CD14-positive monocyte (primary cell): Measurements from ENCODE around the gene UGT1A3. TPM values are rescaled to one million over a fixed set of nuclear protein-coding genes. Genes with fewer than 3 reads are reported as not detected.

ENCODE experiments used
- DNase-seq, 3 donors: peaks; one replicate each; pipeline ENCODE4 v3.0.0-alpha.2; 2011 to 2022
- H2AFZ ChIP-seq: 2 replicates; pipeline ENCODE4 v1.6.0; 2012; ENCODE audit warnings: mild to moderate bottlenecking, low read depth, low read length, inconsistent platforms; ENCODE audit not compliant: insufficient read depth, poor library complexity, severe bottlenecking
- H3K27ac ChIP-seq, 2 donors: 1 replicate in 1 of 2; 2 replicates in 1 of 2; pipeline ENCODE4 v1.5.1; 2012 to 2013; ENCODE audit warnings: low read length in 2 of 2, control low read depth in 1 of 2, inconsistent platforms in 1 of 2, low read depth in 1 of 2, mild to moderate bottlenecking in 1 of 2
- H3K27me3 ChIP-seq, 2 donors: one replicate each; pipeline versions ENCODE4 v1.6.0 to v1.6.1; 2011 to 2013; ENCODE audit warnings: low read length in 2 of 2; ENCODE audit not compliant: control insufficient read depth in 2 of 2, insufficient read depth in 2 of 2
- H3K36me3 ChIP-seq, 2 donors: replicated peaks in 1 of 2; 1 replicate in 1 of 2; 2 replicates in 1 of 2; pipeline versions ENCODE4 v1.5.1 to v1.6.1; 2012 to 2013; ENCODE audit warnings: low read length in 2 of 2, control low read depth in 1 of 2, inconsistent platforms in 1 of 2, mild to moderate bottlenecking in 1 of 2; ENCODE audit not compliant: insufficient read depth in 2 of 2, control insufficient read depth in 1 of 2
- H3K4me1 ChIP-seq, 2 donors: 1 replicate in 1 of 2; 2 replicates in 1 of 2; pipeline versions ENCODE4 v1.5.1 to v1.6.1; 2012 to 2013; ENCODE audit warnings: low read length in 2 of 2, control low read depth in 1 of 2, inconsistent platforms in 1 of 2, mild to moderate bottlenecking in 1 of 2, moderate library complexity in 1 of 2; ENCODE audit not compliant: insufficient read depth in 2 of 2, control insufficient read depth in 1 of 2
- H3K4me2 ChIP-seq: replicated peaks from 2 replicates; pipeline ENCODE3; 2012; ENCODE audit warnings: low read length, moderate library complexity, mild to moderate bottlenecking; ENCODE audit not compliant: poor library complexity, severe bottlenecking; ENCODE audit errors: extremely low read depth
- H3K4me3 ChIP-seq, 3 experiments: fragments of 200-600 bp in 1 of 3; sonication (generic) in 1 of 3; replicated peaks in 1 of 3; 1 replicate in 2 of 3; 2 replicates in 1 of 3; pipeline ENCODE4 v1.5.1; 2011 to 2013; ENCODE audit warnings: low read length in 3 of 3, mild to moderate bottlenecking in 3 of 3, control low read depth in 2 of 3, low read depth in 2 of 3, inconsistent platforms in 1 of 3, moderate library complexity in 1 of 3
- H3K79me2 ChIP-seq: 2 replicates; pipeline ENCODE4 v1.6.0; 2012; ENCODE audit warnings: mild to moderate bottlenecking, control low read depth, inconsistent platforms, low read length, moderate library complexity; ENCODE audit not compliant: insufficient read depth
- H3K9ac ChIP-seq: 2 replicates; pipeline ENCODE4 v1.6.0; 2017; ENCODE audit warnings: low read length, mild to moderate bottlenecking; ENCODE audit not compliant: insufficient read depth, poor library complexity, severe bottlenecking
- H3K9me3 ChIP-seq, 2 donors: replicated peaks in 1 of 2; 1 replicate in 1 of 2; 2 replicates in 1 of 2; pipeline versions ENCODE4 v1.5.1 to v1.6.1; 2012 to 2013; ENCODE audit warnings: low read length in 2 of 2, control low read depth in 1 of 2; ENCODE audit not compliant: control insufficient read depth in 1 of 2, insufficient read depth in 1 of 2
- H4K20me1 ChIP-seq: 2 replicates; pipeline ENCODE4 v1.6.0; 2012; ENCODE audit warnings: mild to moderate bottlenecking, low read length, control low read depth, moderate library complexity; ENCODE audit not compliant: insufficient read depth
- H3K27ac Mint-ChIP-seq, 7 donors: one replicate each; pipeline ENCODE4 v1.8.0; 2020; ENCODE audit warnings: mild to moderate bottlenecking in 7 of 7, mixed read lengths in 7 of 7, moderate library complexity in 6 of 7, inconsistent platforms in 2 of 7
- H3K27me3 Mint-ChIP-seq, 3 donors: one replicate each; pipeline ENCODE4 v1.8.0; 2021 to 2022; ENCODE audit warnings: low read depth in 3 of 3, mild to moderate bottlenecking in 3 of 3, mixed read lengths in 3 of 3, moderate library complexity in 3 of 3, inconsistent platforms in 1 of 3
- H3K36me3 Mint-ChIP-seq, 2 donors: one replicate each; pipeline ENCODE4 v1.8.0; 2020; ENCODE audit warnings: mixed read lengths in 2 of 2, inconsistent platforms in 1 of 2, mild to moderate bottlenecking in 1 of 2
- H3K4me1 Mint-ChIP-seq: one replicate; pipeline ENCODE4 v1.8.0; 2020; ENCODE audit warnings: mild to moderate bottlenecking, mixed read lengths
- H3K4me3 Mint-ChIP-seq, 2 donors: one replicate each; pipeline ENCODE4 v1.8.0; 2020; ENCODE audit warnings: mild to moderate bottlenecking in 2 of 2, mixed read lengths in 2 of 2, moderate library complexity in 1 of 2
- H3K9me3 Mint-ChIP-seq, 7 donors: one replicate each; pipeline ENCODE4 v1.8.0; 2020 to 2022; ENCODE audit warnings: mixed read lengths in 7 of 7, mild to moderate bottlenecking in 6 of 7, moderate library complexity in 6 of 7, inconsistent platforms in 2 of 7
- CTCF ChIP-seq: fragments of 200-600 bp; IDR thresholded peaks from one replicate; pipeline ENCODE4 v1.8.0; 2022; ENCODE audit warnings: antibody characterized with exemption, mild to moderate bottlenecking
- WGBS: methylation state at CpG from one replicate; pipeline ENCODE4 v1.1.5; 2013; ENCODE audit warnings: missing lambda C conversion rate; ENCODE audit not compliant: insufficient coverage; 5-methylcytosine and 5-hydroxymethylcytosine counted together
- intact Hi-C, 2 donors: fragments of 100-400 bp; cut with micrococcal nuclease; formaldehyde crosslinking; loops; one replicate each; pipeline versions ENCODE4 v1.15.0 to v1.15.1; 2023
- polyA plus RNA-seq, 3 donors: library from polyadenylated mRNA; depleted of rRNA in 1 of 3; unstranded in 2 of 3; stranded (reverse) in 1 of 3; fragments of 300-500 nt in 2 of 3; fragments of >200 nt in 1 of 3; fragmentation: Illumina TruSeq in 2 of 3; gene quantifications; 1 replicate in 2 of 3; 2 replicates in 1 of 3; pipeline ENCODE4 v1.2.3, GENCODE V29; 2012 to 2021

Gene UGT1A3
- polyA plus RNA-seq, 3 donors = not detected

- no peaks in the 10 kb centered on the region for H3K27me3 ChIP-seq
Measured at GRCh38 chr2:233822101-233822771, 93.4 kb downstream of the UGT1A3 start.

More at GRCh38 chr2:233822101-233822771, 93.4 kb downstream of the UGT1A3 start:
- no peak for DNase-seq
- Histone ChIP-seq H3K27ac (no peak overlapping the region), H3K79me2 (no peaks in the 10 kb centered on the region), H3K9me3 (no peaks in the 10 kb centered on the region), H3K9ac (no peak overlapping the region), H3K4me3 (no peak overlapping the region), H3K4me1 (peaks cover 4 to 8% of the 10 kb centered on the region in 2 donors), H3K4me2 (no peak overlapping the region), H3K36me3 (no peaks in the 10 kb centered on the region), H2AFZ (no peak overlapping the region), H4K20me1 (no peaks in the 10 kb centered on the region)
- WGBS = 94% methylated on average over 21 of the region's 21 CpGs
- Mint-ChIP-seq H3K27me3 (peaks cover 3 to 6% (median 4%) of the 10 kb centered on the region in 3 donors), H3K4me3 (no peak overlapping the region), H3K27ac (no peak overlapping the region), H3K9me3 (peaks cover 0 to 7% (median 0%) of the 10 kb centered on the region in 7 donors), H3K36me3 (no peaks in the 10 kb centered on the region), H3K4me1 (peaks cover 7% of the 10 kb centered on the region)
- intact Hi-C loops = no loop called here
- no peak for TF ChIP-seq CTCF

Other genes with a start within 250 kb of the UGT1A3 start
- gene USP40, start 162.3 kb upstream of the UGT1A3 start, polyA plus RNA-seq = 10 to 100 TPM in 1 of 3 donors, 1 to 10 TPM in 2; 4.0 to 13.5 (median 5.1) TPM
- not detected for gene UGT1A8, start 111.4 kb upstream of the UGT1A3 start, polyA plus RNA-seq
- gene UGT1A10, start 92.6 kb upstream of the UGT1A3 start, polyA plus RNA-seq = not detected
- not detected for gene UGT1A9, start 57.1 kb upstream of the UGT1A3 start, polyA plus RNA-seq
- not detected for gene UGT1A7, start 47.1 kb upstream of the UGT1A3 start, polyA plus RNA-seq
- gene UGT1A6, start 36.2 kb upstream of the UGT1A3 start, polyA plus RNA-seq = not detected
- gene UGT1A5, start 16.1 kb upstream of the UGT1A3 start, polyA plus RNA-seq = not detected
- gene UGT1A4, start 10.3 kb upstream of the UGT1A3 start, polyA plus RNA-seq = not detected
- not detected for gene UGT1A1, start 31.2 kb downstream of the UGT1A3 start, polyA plus RNA-seq
- gene MROH2A, start 49.3 kb downstream of the UGT1A3 start, polyA plus RNA-seq = not detected
- not detected for gene HJURP, start 125.5 kb downstream of the UGT1A3 start, polyA plus RNA-seq
- gene TRPM8, start 188.3 kb downstream of the UGT1A3 start, polyA plus RNA-seq = not detected